Activated CD8-positive, alpha-beta memory T cell treated with anti-CD3 and anti-CD28 coated beads, Interleukin-2, amount 50 U/mL, for 24 hours (primary cell): Measurements from ENCODE around the gene ACKR1.
A peak's percentile ranks its signal among the peaks of the same experiment; 100 is the strongest.

Source experiments
- DNase-seq: peaks from one replicate; pipeline ENCODE4 v3.0.0-alpha.2; 2020; ENCODE audit errors: extremely low read depth

Gene ACKR1

DNA sequence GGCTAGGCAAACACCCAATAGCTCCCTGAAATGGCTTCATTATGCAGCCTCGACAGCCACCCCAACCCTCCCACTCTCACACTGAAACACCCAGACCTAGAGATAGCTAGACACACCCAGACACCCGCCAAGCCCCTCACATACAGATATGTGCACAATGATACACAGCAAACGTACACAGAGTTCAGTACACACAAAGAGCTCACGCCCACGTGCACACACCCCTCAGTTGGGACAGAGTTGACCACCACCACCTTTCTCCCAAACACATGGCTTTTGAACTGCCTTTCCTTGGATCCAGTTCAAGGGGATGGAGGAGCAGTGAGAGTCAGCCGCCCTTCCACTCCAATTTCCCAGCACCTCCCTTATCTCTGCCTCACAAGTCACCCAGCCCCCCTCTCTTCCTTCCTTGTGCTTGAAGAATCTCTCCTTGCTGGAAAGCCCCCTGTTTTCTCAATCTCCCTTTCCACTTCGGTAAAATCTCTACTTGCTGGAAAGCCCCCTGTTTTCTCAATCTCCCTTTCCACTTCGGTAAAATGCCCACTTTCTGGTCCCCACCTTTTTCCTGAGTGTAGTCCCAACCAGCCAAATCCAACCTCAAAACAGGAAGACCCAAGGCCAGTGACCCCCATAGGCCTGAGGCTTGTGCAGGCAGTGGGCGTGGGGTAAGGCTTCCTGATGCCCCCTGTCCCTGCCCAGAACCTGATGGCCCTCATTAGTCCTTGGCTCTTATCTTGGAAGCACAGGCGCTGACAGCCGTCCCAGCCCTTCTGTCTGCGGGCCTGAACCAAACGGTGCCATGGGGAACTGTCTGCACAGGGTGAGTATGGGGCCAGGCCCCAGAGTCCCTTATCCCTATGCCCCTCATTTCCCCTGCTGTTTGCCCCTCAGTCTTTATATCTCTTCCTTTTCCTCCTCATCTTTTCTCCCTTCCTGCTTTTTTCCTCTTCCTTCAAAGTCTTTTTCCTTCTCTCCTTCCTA is at the start of gene ACKR1:
Gene ACKR1 (plus strand): TSS at position 715 of the 981 bp plus-strand sequence. CDS start 85 bp downstream, at position 800.
- DNase-seq, result no peak

GRCh38 chr1:159161001-159161718 is 43.5 kb upstream of the ACKR1 start:
- DNase-seq, result peak; percentile 29

DNA sequence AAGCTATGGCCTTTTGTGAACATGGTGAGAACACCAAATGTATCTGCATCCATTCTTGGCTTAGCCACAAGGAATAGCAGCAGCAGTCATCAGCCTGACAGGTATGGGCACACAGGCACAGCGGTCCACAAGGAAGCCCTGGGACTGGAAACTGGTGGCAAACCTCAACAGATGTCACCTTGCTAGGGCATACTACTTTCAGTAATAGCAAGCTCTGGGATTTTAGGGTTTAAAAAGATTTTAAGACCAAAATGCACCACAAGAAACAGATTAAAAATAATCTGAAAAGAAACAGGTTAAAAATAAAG is 43.0 kb upstream of the ACKR1 start:
- no peak for DNase-seq

DNA sequence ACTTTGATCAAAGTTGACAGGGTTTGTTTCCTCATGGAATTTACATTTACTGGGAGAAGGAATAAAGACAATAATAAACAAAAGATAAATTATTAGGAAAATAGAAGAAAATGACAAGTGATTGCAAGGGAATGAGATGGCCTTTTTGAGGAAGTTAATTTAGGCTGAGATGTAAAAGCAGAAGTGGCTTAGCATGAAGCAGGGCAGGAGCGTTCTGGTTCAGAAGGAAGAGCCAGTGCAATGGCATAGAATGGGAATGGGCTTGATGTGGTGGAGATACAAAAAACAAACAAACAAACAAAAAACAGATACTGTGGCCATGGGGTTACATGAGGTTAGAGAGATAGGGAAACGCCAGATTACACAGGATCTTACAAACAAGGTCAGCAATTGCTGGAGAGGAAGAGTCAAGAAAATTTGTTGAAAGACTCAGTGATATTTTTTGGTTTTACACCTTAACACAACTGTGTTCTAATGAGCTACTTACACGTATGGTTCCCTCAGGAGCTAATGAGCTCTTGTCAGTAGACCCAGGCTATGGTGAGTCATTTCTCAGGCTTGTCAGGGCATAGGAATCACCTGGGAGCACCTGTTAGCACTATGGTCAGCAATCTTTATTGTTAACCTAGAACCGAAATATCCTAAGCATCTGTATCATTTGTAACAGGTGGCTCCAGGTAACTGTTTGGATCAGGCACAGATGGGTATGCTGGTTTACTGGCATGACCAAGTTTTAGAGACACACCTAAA is 42.0 kb upstream of the ACKR1 start:
- no peak for DNase-seq

DNA sequence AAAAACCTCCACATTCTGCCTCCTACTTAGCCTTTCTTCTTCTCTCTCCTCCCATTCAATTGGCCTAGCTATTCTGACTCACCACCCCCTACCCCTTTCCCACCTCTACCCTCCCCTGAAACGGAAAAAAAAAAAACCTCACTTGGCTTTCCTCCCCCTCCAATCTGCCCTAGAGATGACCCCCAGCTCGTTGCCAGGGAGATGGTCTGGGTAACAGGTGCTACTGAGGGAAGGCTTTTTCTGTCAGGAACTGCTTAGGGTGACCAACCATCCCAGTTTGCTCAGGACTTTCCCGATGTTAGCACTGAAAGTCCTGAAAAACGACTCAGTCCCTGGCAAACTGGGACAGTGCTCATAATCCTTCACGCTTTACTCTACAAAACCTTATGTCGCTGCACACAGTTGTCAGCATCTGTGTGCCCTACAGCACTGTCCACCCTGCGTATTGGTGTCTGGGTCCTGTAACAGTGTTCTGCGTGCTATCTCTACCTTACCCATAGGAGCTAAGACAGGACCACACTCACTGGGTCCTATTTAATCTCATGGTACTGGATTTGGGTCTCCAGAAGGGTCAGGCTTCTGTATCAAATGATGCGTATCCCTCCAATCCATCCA is 41.0 kb upstream of the ACKR1 start:
- DNase-seq, result no peak

DNA sequence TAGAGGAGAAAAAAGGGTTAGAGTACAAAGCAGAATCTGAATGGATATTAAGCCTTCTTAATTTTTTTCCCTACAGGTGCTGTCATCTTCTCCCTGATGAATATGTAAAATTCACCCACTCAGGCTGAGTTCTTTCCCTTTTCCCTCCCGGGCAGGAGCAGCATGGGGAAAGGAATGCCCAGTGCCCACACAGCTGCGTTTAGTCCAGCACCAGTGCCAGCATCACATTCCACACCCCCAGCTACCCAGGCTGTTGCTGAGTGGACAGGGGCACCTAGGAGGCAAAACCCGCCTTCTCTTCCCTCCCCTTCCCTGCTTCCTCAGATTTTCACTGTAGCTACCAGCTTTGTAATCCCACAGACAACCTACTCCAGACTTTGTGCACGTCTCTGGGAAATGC is 36.6 kb upstream of the ACKR1 start:
- DNase-seq, result no peak

DNA sequence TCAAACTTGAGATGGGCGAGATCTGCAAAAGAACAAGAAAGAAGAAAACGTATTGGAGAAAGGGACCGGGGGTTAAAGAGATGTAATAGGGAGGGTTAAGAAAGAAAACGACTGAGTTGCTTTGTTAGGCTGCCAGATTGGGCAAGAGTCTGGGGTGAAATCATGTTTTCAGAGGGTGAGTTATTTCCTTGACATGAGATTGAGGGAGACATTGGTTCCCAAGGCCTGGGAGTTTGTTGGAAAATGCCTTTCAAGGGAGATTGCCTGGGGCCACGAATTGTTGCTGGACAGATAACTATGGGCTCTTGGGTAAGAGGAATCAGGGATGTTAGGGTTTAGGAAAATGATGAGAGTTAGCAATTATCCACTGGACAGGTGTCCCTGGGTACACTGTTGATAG is 34.0 kb upstream of the ACKR1 start:
- DNase-seq, result no peak

DNA sequence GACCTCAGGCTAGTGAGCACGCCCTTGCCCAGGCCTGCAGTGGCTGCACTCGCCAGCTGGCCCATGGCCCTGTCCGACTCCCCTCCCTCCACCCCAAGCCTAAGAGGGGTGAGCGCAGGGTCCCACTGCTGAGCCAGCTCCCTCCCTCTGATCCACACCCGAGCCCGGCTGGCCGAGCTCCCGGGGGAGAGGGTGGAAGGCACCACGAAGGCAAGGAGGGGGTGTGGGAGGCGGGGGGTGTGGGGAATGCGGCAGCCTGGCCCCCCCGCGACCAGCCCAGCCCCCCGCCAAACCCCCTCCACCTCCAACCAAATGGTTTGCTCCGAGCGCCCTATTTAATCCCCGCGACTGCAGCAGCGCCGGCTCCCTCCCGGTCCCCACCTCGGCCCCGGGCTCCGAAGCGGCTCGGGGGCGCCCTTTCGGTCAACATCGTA is 33.4 kb upstream of the ACKR1 start, which contains the start of gene CADM3:
Gene CADM3 (plus strand): TSS at position 362 of the 434 bp plus-strand sequence. CDS start 151 bp downstream, outside the sequence.
- no peak for DNase-seq

GRCh38 chr1:159171688-159172501 is 32.8 kb upstream of the ACKR1 start:
- no peak for DNase-seq

- no peak for DNase-seq
These were observed 31.9 kb upstream of the ACKR1 start for GRCh38 chr1:159172614-159173291.

GRCh38 chr1:159173320-159173719 is 31.4 kb upstream of the ACKR1 start:
- DNase-seq, result no peak

- DNase-seq, result no peak
These were observed 29.1 kb upstream of the ACKR1 start for GRCh38 chr1:159175571-159175970.

DNA sequence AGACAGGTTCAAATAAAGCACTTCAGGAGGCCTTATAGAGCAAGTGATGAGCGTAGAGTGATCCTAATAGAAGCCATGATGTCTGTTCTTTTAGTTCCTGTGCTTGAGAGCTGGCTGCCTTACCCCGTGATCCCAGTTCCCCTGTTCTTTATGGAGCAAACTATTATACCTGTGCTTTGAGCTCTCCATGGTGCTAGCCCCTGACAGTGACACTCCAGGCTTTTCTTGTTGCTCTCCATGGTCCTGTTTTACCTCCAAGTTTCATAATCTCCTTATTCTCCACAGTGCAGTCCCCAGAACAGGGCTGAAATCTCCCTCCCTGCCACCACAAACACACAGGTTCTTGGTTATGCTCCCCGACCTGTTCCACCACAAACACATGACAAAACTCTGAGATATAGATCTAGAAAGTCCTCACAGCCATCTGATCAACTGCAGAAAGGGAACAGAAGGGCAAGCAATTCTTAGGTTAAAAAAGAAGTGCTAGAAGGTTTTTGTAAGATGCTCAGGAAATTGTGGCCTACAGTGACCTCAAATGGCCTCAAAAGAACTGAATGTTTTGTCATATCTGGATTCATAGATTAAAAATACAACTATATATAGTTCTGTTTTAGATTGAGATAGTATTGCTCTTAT is 27.3 kb upstream of the ACKR1 start:
- DNase-seq, result no peak

DNA sequence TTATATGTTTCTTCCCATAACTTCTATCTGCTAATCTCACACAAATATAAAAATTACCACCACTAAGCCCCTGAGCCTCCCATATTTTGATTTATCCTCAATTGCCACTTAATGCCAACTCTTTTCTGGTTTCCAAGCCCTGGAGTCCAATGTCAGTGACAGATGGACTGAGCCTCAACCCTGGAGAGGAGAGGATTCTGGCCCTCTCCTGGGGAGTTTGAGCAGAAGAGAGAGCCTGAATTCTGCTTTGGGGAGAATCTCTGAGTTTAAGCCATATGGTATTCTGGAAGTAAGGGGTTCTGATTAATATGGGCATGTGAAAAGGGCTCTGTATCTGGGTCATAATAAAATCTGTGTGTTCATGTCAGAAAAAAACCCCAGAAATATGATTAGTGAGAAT is 24.8 kb upstream of the ACKR1 start:
- DNase-seq, result no peak

DNA sequence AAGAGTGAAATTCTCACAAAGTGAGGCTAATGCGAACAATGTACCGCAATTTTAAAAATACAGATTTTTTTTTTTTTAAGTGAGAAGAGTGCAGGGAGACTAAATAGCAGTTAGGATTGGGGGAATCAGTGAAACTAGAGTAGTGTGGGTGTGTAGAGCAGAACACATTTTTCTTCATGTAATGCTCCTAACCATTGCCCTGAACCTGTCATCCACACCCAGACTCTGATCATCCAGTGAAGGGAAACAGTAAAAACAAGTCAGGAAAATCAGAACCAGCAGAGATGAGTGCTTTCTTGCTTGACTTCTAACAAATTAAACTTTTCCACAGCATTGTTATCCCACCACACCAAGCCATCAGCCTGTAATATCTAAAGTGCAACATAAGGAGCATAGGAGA is 24.2 kb upstream of the ACKR1 start:
- no peak for DNase-seq

DNA sequence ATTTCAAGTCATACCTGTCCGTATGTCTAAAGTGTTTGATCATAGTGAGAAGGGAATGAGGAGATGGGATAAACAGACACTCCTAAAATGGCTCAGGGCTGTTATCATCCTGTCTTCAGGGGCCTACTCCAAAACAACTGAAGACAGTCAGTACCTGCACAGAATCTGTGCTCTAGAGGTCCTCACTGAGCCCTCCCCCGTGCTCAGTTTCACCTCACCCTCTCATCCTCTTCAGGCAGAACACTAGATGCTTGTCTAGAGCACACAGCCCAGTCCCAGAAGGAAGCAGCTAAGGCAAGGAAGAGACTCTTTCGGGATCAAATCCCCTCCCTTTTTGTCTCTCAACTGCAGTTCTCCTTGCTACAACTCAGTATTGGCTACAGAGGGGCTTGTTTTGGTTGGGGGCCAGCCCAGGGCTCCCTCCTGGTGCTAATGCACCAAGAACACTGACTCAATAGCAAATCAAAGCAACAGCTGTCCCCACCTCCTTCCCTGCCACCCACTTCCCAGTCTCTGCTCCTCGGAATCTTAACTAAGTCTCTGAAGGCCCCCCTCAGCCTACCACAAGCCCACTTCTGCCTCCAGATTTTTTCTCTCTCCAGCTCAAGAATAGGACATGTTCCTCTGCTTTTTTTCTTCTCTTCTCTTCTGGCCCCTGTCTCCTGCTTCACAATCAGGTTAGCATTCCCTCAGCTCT is 23.2 kb upstream of the ACKR1 start:
- DNase-seq, result no peak

GRCh38 chr1:159184201-159184600 is 20.5 kb upstream of the ACKR1 start:
- no peak for DNase-seq

GRCh38 chr1:159185121-159185520 is 19.6 kb upstream of the ACKR1 start:
- no peak for DNase-seq

GRCh38 chr1:159187033-159187432 is 17.6 kb upstream of the ACKR1 start:
- DNase-seq, result no peak
